ENCODE results near the gene FGD1.

FGD1 gene

GRCh38 chrX:54482839-54483593, 13.0 kb downstream of the FGD1 start:
- Histone ChIP-seq H3K4me3 (peak overlapping the region; percentile 37 to 43), H3K27me3 (no peaks in the 10 kb centered on the region), H3K36me3 (no peaks in the 10 kb centered on the region), H3K9me3 (no peaks in the 10 kb centered on the region), H3K27ac (peak overlapping the region; percentile 74 to 79), H3K4me1 (peaks cover 0 to 45% (median 15%) of the 10 kb centered on the region in 4 donors)
- DNase-seq: peak in 1 of 2 donors; percentile 62
- TF ChIP-seq CTCF (IDR thresholded peaks at IDR 0.05): no peak
- intact Hi-C loops (cut with DNase I; ENCODE audit: low total_unique reads): no loop called here

GRCh38 chrX:54479136-54480111, 16.6 kb downstream of the FGD1 start:
- Histone ChIP-seq H3K9me3 (no peaks in the 10 kb centered on the region), H3K4me3 (no peak overlapping the region), H3K4me1 (peaks cover 0 to 40% (median 12%) of the 10 kb centered on the region in 4 donors), H3K27ac (peak overlapping the region; percentile 42 to 64), H3K27me3 (no peaks in the 10 kb centered on the region), H3K36me3 (no peaks in the 10 kb centered on the region)
- no peak for TF ChIP-seq CTCF (IDR thresholded peaks at IDR 0.05)
- no peak for DNase-seq
- intact Hi-C loops (cut with DNase I; ENCODE audit: low total_unique reads): no loop called here

GRCh38 chrX:54473993-54474859, 21.8 kb downstream of the FGD1 start:
- no peak overlapping the region for H3K4me3 ChIP-seq
- H3K9me3 ChIP-seq: no peaks in the 10 kb centered on the region
- TF ChIP-seq CTCF (IDR thresholded peaks at IDR 0.05): no peak
- H3K4me1 ChIP-seq: peaks cover 0 to 8% (median 0%) of the 10 kb centered on the region in 4 donors
- H3K36me3 ChIP-seq: peaks cover 0 to 12% (median 12%) of the 10 kb centered on the region in 3 donors
- H3K27ac ChIP-seq: no peak overlapping the region
- no peaks in the 10 kb centered on the region for H3K27me3 ChIP-seq
- no peak for DNase-seq
- intact Hi-C loops (cut with DNase I; ENCODE audit: low total_unique reads): no loop called here

GRCh38 chrX:54470054-54470760, 25.8 kb downstream of the FGD1 start:
- no peak for DNase-seq
- no peaks in the 10 kb centered on the region for H3K4me1 ChIP-seq
- intact Hi-C loops (cut with DNase I; ENCODE audit: low total_unique reads): no loop called here
- no peaks in the 10 kb centered on the region for H3K27me3 ChIP-seq
- no peak for TF ChIP-seq CTCF (IDR thresholded peaks at IDR 0.05)
- H3K27ac ChIP-seq: no peak overlapping the region
- no peaks in the 10 kb centered on the region for H3K9me3 ChIP-seq
- no peak overlapping the region for H3K4me3 ChIP-seq
- peaks cover 8 to 39% (median 27%) of the 10 kb centered on the region in 3 donors for H3K36me3 ChIP-seq

Measured in tibial artery (tissue), 4 donors.